HCT116 (cell line): ENCODE results near the gene FGF22.

Source experiments
- CEBPB ChIP-seq: IDR thresholded peaks from 2 replicates; pipeline ENCODE4 v1.6.1; 2012; ENCODE audit warnings: low read depth
- YY1 ChIP-seq: IDR thresholded peaks from 2 replicates; pipeline ENCODE4 v1.6.1; 2011; ENCODE audit warnings: low read length, low read depth, moderate library complexity, mild to moderate bottlenecking; ENCODE audit not compliant: insufficient replicate concordance; ENCODE audit errors: extremely low read depth
- TF ChIP-seq, protein P1 (sequence below): IDR thresholded peaks from 2 replicates; pipeline ENCODE4 v1.6.1; 2012
- TF ChIP-seq, protein P2 (sequence below), 3 experiments: fragments of 200-600 bp in 1 of 3; sonication (generic) in 1 of 3; IDR thresholded peaks in 2 of 3; conservative IDR thresholded peaks in 1 of 3; 2 replicates each; pipeline ENCODE4 v1.5.1; 2012 to 2017; ENCODE audit warnings: low read depth in 2 of 3, low read length in 2 of 3, antibody characterized with exemption in 1 of 3, borderline replicate concordance in 1 of 3, control low read depth in 1 of 3, mild to moderate bottlenecking in 1 of 3, mixed read lengths in 1 of 3, mixed run types in 1 of 3, moderate library complexity in 1 of 3; ENCODE audit not compliant: insufficient read depth in 1 of 3
- TF ChIP-seq, protein P3 (sequence below): IDR thresholded peaks from 2 replicates; pipeline ENCODE4 v1.6.1; 2012; ENCODE audit warnings: low read depth

- TF ChIP-seq, protein P1, sequence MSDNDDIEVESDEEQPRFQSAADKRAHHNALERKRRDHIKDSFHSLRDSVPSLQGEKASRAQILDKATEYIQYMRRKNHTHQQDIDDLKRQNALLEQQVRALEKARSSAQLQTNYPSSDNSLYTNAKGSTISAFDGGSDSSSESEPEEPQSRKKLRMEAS: no peak
- TF ChIP-seq, protein P2, sequence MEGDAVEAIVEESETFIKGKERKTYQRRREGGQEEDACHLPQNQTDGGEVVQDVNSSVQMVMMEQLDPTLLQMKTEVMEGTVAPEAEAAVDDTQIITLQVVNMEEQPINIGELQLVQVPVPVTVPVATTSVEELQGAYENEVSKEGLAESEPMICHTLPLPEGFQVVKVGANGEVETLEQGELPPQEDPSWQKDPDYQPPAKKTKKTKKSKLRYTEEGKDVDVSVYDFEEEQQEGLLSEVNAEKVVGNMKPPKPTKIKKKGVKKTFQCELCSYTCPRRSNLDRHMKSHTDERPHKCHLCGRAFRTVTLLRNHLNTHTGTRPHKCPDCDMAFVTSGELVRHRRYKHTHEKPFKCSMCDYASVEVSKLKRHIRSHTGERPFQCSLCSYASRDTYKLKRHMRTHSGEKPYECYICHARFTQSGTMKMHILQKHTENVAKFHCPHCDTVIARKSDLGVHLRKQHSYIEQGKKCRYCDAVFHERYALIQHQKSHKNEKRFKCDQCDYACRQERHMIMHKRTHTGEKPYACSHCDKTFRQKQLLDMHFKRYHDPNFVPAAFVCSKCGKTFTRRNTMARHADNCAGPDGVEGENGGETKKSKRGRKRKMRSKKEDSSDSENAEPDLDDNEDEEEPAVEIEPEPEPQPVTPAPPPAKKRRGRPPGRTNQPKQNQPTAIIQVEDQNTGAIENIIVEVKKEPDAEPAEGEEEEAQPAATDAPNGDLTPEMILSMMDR (IDR thresholded peaks at IDR 0.05 in 2 of 3, conservative IDR thresholded peaks at IDR 0.05 in 1 of 3; ENCODE audit: borderline replicate concordance in 1 of 3, insufficient read depth in 1 of 3, low read depth in 2 of 3, low read length in 2 of 3): no peak
- TF ChIP-seq CEBPB (no peak), YY1 (no peak)
- TF ChIP-seq, protein P3, sequence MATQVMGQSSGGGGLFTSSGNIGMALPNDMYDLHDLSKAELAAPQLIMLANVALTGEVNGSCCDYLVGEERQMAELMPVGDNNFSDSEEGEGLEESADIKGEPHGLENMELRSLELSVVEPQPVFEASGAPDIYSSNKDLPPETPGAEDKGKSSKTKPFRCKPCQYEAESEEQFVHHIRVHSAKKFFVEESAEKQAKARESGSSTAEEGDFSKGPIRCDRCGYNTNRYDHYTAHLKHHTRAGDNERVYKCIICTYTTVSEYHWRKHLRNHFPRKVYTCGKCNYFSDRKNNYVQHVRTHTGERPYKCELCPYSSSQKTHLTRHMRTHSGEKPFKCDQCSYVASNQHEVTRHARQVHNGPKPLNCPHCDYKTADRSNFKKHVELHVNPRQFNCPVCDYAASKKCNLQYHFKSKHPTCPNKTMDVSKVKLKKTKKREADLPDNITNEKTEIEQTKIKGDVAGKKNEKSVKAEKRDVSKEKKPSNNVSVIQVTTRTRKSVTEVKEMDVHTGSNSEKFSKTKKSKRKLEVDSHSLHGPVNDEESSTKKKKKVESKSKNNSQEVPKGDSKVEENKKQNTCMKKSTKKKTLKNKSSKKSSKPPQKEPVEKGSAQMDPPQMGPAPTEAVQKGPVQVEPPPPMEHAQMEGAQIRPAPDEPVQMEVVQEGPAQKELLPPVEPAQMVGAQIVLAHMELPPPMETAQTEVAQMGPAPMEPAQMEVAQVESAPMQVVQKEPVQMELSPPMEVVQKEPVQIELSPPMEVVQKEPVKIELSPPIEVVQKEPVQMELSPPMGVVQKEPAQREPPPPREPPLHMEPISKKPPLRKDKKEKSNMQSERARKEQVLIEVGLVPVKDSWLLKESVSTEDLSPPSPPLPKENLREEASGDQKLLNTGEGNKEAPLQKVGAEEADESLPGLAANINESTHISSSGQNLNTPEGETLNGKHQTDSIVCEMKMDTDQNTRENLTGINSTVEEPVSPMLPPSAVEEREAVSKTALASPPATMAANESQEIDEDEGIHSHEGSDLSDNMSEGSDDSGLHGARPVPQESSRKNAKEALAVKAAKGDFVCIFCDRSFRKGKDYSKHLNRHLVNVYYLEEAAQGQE: no peak
Measured at GRCh38 chr19:594265-594870, 45.3 kb upstream of the FGF22 start.
